Measurements from ENCODE around the gene FHOD3. TPM values are rescaled to one million over a fixed set of nuclear protein-coding genes. Genes with fewer than 3 reads are reported as not detected.
A peak's percentile ranks its signal among the peaks of the same experiment; 100 is the strongest.

Gene FHOD3
- polyA plus RNA-seq, 1 experiment = 41.1 TPM

DNA sequence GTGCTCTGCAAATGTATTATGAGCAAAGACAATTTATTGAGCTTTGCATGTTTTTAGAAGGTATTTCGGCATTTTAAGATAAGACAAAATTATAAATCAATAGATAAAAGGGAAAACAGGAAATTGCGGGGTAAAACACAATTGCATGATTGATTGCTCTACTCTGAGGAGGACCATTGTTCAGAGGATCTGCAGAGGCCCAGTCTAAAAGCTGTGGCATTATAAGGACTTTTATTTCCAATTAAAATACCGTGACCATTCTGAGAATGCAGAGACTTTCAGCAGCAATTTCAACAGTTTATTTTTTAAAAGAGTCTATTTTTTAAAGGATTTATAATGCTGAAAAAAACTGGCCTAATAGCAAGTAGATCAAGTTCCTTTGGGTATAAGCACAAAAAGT, 469.3 kb downstream of the FHOD3 start:
- ChIA-PET CTCF (interaction anchor here (1.0 to 1.4 kb wide), 2 partner anchors 9 to 78 kb away, joined by 3 to 4 read pairs; no protein-coding TSS in a partner anchor), POLR2A (no interaction called here)
- no peak for DNase-seq (ENCODE audit: low read depth, low spot score)
- no peak overlapping the region for H3K27ac ChIP-seq (ENCODE audit: low read depth, low read length)
- TF ChIP-seq, protein P1, sequence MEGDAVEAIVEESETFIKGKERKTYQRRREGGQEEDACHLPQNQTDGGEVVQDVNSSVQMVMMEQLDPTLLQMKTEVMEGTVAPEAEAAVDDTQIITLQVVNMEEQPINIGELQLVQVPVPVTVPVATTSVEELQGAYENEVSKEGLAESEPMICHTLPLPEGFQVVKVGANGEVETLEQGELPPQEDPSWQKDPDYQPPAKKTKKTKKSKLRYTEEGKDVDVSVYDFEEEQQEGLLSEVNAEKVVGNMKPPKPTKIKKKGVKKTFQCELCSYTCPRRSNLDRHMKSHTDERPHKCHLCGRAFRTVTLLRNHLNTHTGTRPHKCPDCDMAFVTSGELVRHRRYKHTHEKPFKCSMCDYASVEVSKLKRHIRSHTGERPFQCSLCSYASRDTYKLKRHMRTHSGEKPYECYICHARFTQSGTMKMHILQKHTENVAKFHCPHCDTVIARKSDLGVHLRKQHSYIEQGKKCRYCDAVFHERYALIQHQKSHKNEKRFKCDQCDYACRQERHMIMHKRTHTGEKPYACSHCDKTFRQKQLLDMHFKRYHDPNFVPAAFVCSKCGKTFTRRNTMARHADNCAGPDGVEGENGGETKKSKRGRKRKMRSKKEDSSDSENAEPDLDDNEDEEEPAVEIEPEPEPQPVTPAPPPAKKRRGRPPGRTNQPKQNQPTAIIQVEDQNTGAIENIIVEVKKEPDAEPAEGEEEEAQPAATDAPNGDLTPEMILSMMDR (IDR thresholded peaks at IDR 0.05; ENCODE audit: low read depth, low read length) = no peak
- H3K9me3 ChIP-seq (ENCODE audit: control insufficient read depth, insufficient read depth, low read length) = peaks cover 7% of the 10 kb centered on the region
- H3K27me3 ChIP-seq (ENCODE audit: control insufficient read depth, insufficient read depth, low read length) = no peaks in the 10 kb centered on the region
- no peak overlapping the region for H3K4me3 ChIP-seq (ENCODE audit: low read depth, low read length)

DNA sequence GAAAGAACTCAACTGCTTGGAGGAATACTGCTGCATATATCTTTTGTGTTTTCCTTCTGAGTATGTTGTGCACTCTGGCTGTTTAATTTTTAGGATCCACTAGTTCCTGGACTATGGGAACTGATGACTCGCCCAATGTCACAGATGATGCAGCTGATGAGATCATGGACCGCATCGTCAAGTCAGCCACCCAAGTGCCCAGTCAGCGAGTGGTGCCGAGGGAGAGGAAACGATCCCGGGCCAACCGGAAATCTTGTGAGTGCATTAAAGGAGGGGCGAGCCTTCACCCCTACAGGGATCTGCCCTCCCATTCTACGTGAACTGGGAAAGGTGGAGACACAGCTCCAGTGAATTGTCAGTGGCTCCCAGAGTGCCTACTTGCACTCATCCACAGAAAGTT, 471.7 kb downstream of the FHOD3 start:
- Histone ChIP-seq H3K4me3 (ENCODE audit: low read depth, low read length) (no peak overlapping the region), H3K9me3 (ENCODE audit: control insufficient read depth, insufficient read depth, low read length) (peaks cover 7% of the 10 kb centered on the region), H3K27me3 (ENCODE audit: control insufficient read depth, insufficient read depth, low read length) (no peaks in the 10 kb centered on the region), H3K27ac (ENCODE audit: low read depth, low read length) (no peak overlapping the region)
- DNase-seq (ENCODE audit: low read depth, low spot score) = no peak
- ChIA-PET CTCF (no interaction called here), POLR2A (no interaction called here)
- TF ChIP-seq, protein P1 (IDR thresholded peaks at IDR 0.05; ENCODE audit: low read depth, low read length) = no peak

DNA sequence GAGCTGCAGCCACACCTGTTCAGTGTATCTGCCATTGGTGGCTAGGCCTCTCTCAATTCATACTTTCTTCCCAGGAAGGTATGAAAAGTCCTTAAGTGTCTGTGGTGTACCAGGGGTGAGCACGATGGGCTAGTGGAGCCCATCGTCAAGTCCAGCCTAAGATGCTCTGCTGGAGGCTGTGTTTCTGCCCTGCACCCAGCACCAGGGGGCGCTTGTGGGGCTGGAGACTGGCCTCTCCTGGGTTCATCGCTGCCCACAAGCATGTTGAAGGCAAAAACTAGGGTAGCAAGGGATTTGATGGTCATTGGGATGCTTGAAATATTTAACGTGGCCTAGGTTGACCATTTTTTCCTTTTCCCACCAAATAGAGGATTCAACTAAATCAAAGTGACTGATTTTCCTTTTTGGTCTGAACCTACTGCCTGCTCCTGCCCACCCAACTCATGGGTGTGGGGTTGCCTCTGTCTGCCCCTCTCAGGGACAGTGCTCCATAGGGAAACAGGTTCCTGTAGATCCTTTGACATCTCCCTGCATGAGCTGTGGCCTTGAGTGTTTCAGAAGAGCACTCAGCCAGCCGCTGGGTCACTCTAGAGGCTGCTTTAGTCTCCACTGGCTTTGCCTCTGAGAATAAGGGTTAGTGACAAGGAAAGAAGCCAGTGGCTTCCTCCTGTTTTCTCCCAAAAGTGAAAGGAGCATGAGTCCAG, 472.2 kb downstream of the FHOD3 start:
- ChIA-PET CTCF (no interaction called here), POLR2A (no interaction called here)
- H3K4me3 ChIP-seq (ENCODE audit: low read depth, low read length) = no peak overlapping the region
- no peak for DNase-seq (ENCODE audit: low read depth, low spot score)
- H3K9me3 ChIP-seq (ENCODE audit: control insufficient read depth, insufficient read depth, low read length) = peaks cover 7% of the 10 kb centered on the region
- no peaks in the 10 kb centered on the region for H3K27me3 ChIP-seq (ENCODE audit: control insufficient read depth, insufficient read depth, low read length)
- TF ChIP-seq, protein P1 (IDR thresholded peaks at IDR 0.05; ENCODE audit: low read depth, low read length) = peak; percentile 22
- no peak overlapping the region for H3K27ac ChIP-seq (ENCODE audit: low read depth, low read length)

GRCh38 chr18:36770315-36770946, 472.9 kb downstream of the FHOD3 start:
- Histone ChIP-seq H3K9me3 (ENCODE audit: control insufficient read depth, insufficient read depth, low read length) (peaks cover 7% of the 10 kb centered on the region), H3K27me3 (ENCODE audit: control insufficient read depth, insufficient read depth, low read length) (no peaks in the 10 kb centered on the region), H3K4me3 (ENCODE audit: low read depth, low read length) (no peak overlapping the region), H3K27ac (ENCODE audit: low read depth, low read length) (no peak overlapping the region)
- CTCF ChIA-PET = no interaction called here
- TF ChIP-seq, protein P1 (IDR thresholded peaks at IDR 0.05; ENCODE audit: low read depth, low read length) = no peak
- POLR2A ChIA-PET = no interaction called here
- no peak for DNase-seq (ENCODE audit: low read depth, low spot score)

DNA sequence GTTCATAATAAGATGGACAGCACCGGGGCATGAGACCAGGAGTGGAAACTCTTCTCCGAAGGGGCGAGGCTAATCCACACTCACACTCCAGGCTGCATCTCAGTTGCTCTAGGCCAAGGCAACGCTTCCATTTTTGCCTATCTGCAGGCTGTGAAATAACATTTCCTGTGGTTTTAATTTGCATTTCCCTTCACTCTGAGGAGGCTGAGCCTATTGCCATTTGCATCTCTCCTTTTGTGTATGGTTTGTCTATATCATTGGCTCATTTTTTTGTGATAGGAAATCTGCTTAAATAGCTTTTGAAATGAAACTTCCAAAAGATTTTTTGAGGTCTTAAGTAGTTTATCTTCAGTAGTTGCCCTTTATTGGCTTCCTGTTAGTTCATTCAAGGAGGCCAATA, 473.7 kb downstream of the FHOD3 start:
- H3K27ac ChIP-seq (ENCODE audit: low read depth, low read length) = no peak overlapping the region
- ChIA-PET POLR2A (no interaction called here), CTCF (interaction anchor here (0.6 to 1.1 kb wide), 3 partner anchors 9 to 483 kb away, joined by 3 to 5 read pairs (median 3); no protein-coding TSS in a partner anchor)
- DNase-seq (ENCODE audit: low read depth, low spot score) = no peak
- H3K27me3 ChIP-seq (ENCODE audit: control insufficient read depth, insufficient read depth, low read length) = no peaks in the 10 kb centered on the region
- no peak overlapping the region for H3K4me3 ChIP-seq (ENCODE audit: low read depth, low read length)
- TF ChIP-seq, protein P1 (IDR thresholded peaks at IDR 0.05; ENCODE audit: low read depth, low read length) = no peak
- peaks cover 7% of the 10 kb centered on the region for H3K9me3 ChIP-seq (ENCODE audit: control insufficient read depth, insufficient read depth, low read length)

Data from AG04450 (cell line).